K562 (cell line): ENCODE measurements around the gene CD164. TPM values are rescaled to one million over a fixed set of nuclear protein-coding genes. Genes with fewer than 3 reads are reported as not detected.

Experiments
- CTCFL ChIP-seq: IDR thresholded peaks from 2 replicates; pipeline ENCODE4 v1.6.1; 2011; ENCODE audit warnings: borderline replicate concordance, low read depth, mild to moderate bottlenecking, moderate library complexity, low read length; ENCODE audit not compliant: insufficient read depth, poor library complexity, severe bottlenecking
- NFYB ChIP-seq: IDR thresholded peaks from 2 replicates; pipeline ENCODE4 v1.6.1; 2011; ENCODE audit warnings: mild to moderate bottlenecking, moderate library complexity; ENCODE audit not compliant: insufficient read length; ENCODE audit errors: extremely low read depth
- PREB ChIP-seq: sonication (generic); formaldehyde crosslinking; IDR thresholded peaks from 2 replicates; pipeline ENCODE4 v1.8.1; 2023; ENCODE audit warnings: mild to moderate bottlenecking, missing genetic modification reagents
- SIN3B ChIP-seq: fragments of 450-650 bp; IDR thresholded peaks from 2 replicates; pipeline ENCODE4 v1.6.1; 2017; ENCODE audit warnings: low read depth, mild to moderate bottlenecking, moderate library complexity
- SMC3 ChIP-seq: conservative IDR thresholded peaks from 2 replicates; pipeline ENCODE4 v1.6.1; 2011; ENCODE audit warnings: low read depth, low read length, improper control_type of control experiment; ENCODE audit not compliant: insufficient read depth
- U2AF1 ChIP-seq: fragments of 200-400 bp; formaldehyde crosslinking; optimal IDR thresholded peaks from 2 replicates; pipeline ENCODE3; 2017; ENCODE audit warnings: mild to moderate bottlenecking, low read depth, low read length, moderate library complexity
- ZKSCAN1 ChIP-seq: fragments of 150-350 bp; IDR thresholded peaks from 2 replicates; pipeline ENCODE4 v1.6.1; 2016; ENCODE audit warnings: low read depth, low read length
- polyA plus RNA-seq, 8 experiments: library from polyadenylated mRNA; depleted of rRNA in 4 of 8; stranded (reverse) in 5 of 8; unstranded in 3 of 8; fragments of >200 nt; fragmentation: Nextera tagmentation in 2 of 8; fragmentation: Illumina TruSeq in 1 of 8; extraction: Ambion mirVana in 2 of 8; extraction: Trizol in 1 of 8; gene quantifications; 2 replicates each; pipeline versions ENCODE4 v1.2.1 to v1.2.3, GENCODE V29; 2011 to 2014; ENCODE audit warnings: inconsistent platforms in 1 of 8, missing spikeins in 1 of 8
- total RNA-seq, 7 experiments: library from RNA; depleted of rRNA in 6 of 7; stranded (reverse); fragments of >200 nt in 6 of 7; fragmentation: Illumina TruSeq in 2 of 7; extraction: Trizol in 2 of 7; gene quantifications; 2 replicates each; pipeline versions ENCODE4 v1.2.1 to v1.2.3, GENCODE V29; 2011 to 2021; ENCODE audit warnings: low replicate concordance in 1 of 7

Gene CD164
- total and polyA plus RNA-seq, 9 of the 15 experiments (the other 6 are each of a cell fraction or from before 2014, with no cell fraction given), result 79.5 to 317 (median 165) TPM

- TF ChIP-seq SMC3, result peak; percentile 20; the same call in 1 of the 2 replicates
- TF ChIP-seq ZKSCAN1, result 0 out of 2 replicates have a peak, but pooled peaks have one; percentile 8
- TF ChIP-seq U2AF1, result no peak
- TF ChIP-seq CTCFL, result peak; percentile 33
- no peak for TF ChIP-seq SIN3B
- TF ChIP-seq PREB, result 0 out of 2 replicates have a peak, but pooled peaks have one; percentile 92
- TF ChIP-seq NFYB, result no peak
Measured at GRCh38 chr6:109382576-109383437, 540 bp upstream of the CD164 start (continued).
